NB4 (cell line): ENCODE results near the gene FMN1.

Experiments
- POLR2A ChIP-seq: IDR thresholded peaks from 2 replicates; pipeline ENCODE4 v1.6.1; 2011; ENCODE audit warnings: mild to moderate bottlenecking; ENCODE audit not compliant: insufficient read length; ENCODE audit errors: extremely low read depth
- TF ChIP-seq, protein P1 (sequence below): IDR thresholded peaks from one replicate; pipeline ENCODE4 v1.5.1; 2012; ENCODE audit warnings: low read depth, low read length

DNA sequence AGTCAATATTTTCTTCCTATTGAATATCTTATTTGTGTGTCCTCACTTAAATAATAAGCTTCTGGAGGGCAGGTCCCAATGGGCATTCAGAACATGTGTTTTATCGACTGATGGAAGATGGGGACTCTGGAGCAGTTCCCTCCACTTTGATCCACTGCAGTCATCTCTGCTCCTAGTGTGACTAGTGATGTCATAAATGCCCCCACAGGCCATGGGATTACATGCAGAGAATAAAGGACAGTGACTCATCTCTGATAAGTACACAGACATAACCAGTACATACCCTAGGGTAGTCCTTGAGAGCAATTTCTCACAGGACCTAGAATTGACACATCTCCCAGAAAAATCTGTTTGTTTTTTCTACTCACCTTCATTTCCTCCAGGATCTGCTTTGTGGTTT lies 49.4 kb upstream of the FMN1 start:
- TF ChIP-seq, protein P1, sequence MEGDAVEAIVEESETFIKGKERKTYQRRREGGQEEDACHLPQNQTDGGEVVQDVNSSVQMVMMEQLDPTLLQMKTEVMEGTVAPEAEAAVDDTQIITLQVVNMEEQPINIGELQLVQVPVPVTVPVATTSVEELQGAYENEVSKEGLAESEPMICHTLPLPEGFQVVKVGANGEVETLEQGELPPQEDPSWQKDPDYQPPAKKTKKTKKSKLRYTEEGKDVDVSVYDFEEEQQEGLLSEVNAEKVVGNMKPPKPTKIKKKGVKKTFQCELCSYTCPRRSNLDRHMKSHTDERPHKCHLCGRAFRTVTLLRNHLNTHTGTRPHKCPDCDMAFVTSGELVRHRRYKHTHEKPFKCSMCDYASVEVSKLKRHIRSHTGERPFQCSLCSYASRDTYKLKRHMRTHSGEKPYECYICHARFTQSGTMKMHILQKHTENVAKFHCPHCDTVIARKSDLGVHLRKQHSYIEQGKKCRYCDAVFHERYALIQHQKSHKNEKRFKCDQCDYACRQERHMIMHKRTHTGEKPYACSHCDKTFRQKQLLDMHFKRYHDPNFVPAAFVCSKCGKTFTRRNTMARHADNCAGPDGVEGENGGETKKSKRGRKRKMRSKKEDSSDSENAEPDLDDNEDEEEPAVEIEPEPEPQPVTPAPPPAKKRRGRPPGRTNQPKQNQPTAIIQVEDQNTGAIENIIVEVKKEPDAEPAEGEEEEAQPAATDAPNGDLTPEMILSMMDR: no peak
- no peak for TF ChIP-seq POLR2A
